ENCODE data around the gene AMPD2.
A peak's percentile ranks its signal among the peaks of the same experiment; 100 is the strongest.

The AMPD2 gene

GRCh38 chr1:109618661-109619575 is 719 bp upstream of the AMPD2 start:
- DNase-seq (ENCODE audit: extremely low spot score): peak; percentile 38
- TF ChIP-seq ZNF384 (IDR thresholded peaks at IDR 0.05): no peak
- no peak for TF ChIP-seq ARNT (IDR thresholded peaks at IDR 0.05)
- no peak for TF ChIP-seq SUZ12 (IDR thresholded peaks at IDR 0.05)
- POLR2A ChIA-PET: interaction anchor here (0.6 to 2.4 kb wide), 6 partner anchors 8 to 73 kb away, joined by 3 to 52 read pairs (median 8); partner anchors contain the start of genes GNAI3 and GSTM2
- CTCF ChIA-PET: interaction anchor here (0.8 to 1.8 kb wide), 4 partner anchors 12 to 73 kb away, joined by 3 to 6 read pairs (median 4); partner anchors contain the start of gene GNAI3

GRCh38 chr1:109620401-109620791 is 759 bp downstream of the AMPD2 start:
- CTCF ChIA-PET: interaction anchor here (0.5 to 1.8 kb wide), 8 partner anchors 10 to 847 kb away, joined by 3 to 6 read pairs (median 3); partner anchors contain the start of gene GNAI3
- POLR2A ChIA-PET: interaction anchor here (0.7 to 2.4 kb wide), 12 partner anchors 10 to 414 kb away, joined by 3 to 52 read pairs (median 3); partner anchors contain the start of genes GNAI3 and STRIP1
- TF ChIP-seq NFRKB (IDR thresholded peaks at IDR 0.05) (no peak), TARDBP (IDR thresholded peaks at IDR 0.05) (no peak), ZNF384 (IDR thresholded peaks at IDR 0.05) (no peak), FOXA1 (IDR thresholded peaks at IDR 0.05) (no peak), CTBP1 (IDR thresholded peaks at IDR 0.05; ENCODE audit: borderline replicate concordance) (no peak), SUZ12 (IDR thresholded peaks at IDR 0.05) (no peak), LEF1 (IDR thresholded peaks at IDR 0.05; ENCODE audit: borderline replicate concordance) (no peak), SP1 (IDR thresholded peaks at IDR 0.05) (no peak)
- DNase-seq (ENCODE audit: extremely low spot score): peak; percentile 53

GRCh38 chr1:109620841-109621286 is 1.2 kb downstream of the AMPD2 start:
- TF ChIP-seq PKNOX1 (IDR thresholded peaks at IDR 0.05): peak; percentile 79
- TF ChIP-seq SUZ12 (IDR thresholded peaks at IDR 0.05): no peak
- TF ChIP-seq HDGF (IDR thresholded peaks at IDR 0.05; ENCODE audit: borderline replicate concordance): 0 out of 2 replicates have a peak, but pooled peaks have one; percentile 30
- TF ChIP-seq TARDBP (IDR thresholded peaks at IDR 0.05): no peak
- TF ChIP-seq LEF1 (IDR thresholded peaks at IDR 0.05; ENCODE audit: borderline replicate concordance): no peak
- TF ChIP-seq ARNT (IDR thresholded peaks at IDR 0.05): no peak
- ChIA-PET CTCF (interaction anchor here (0.6 to 1.8 kb wide), 6 partner anchors 10 to 847 kb away, joined by 3 to 6 read pairs (median 3); partner anchors contain the start of gene GNAI3), POLR2A (interaction anchor here (0.7 to 2.4 kb wide), 9 partner anchors 10 to 414 kb away, joined by 3 to 52 read pairs (median 4); partner anchors contain the start of genes GNAI3 and STRIP1)
- DNase-seq (ENCODE audit: extremely low spot score): peak; percentile 94

GRCh38 chr1:109621379-109622136 is 1.9 kb downstream of the AMPD2 start:
- ChIA-PET POLR2A (no interaction called here), CTCF (no interaction called here)
- DNase-seq (ENCODE audit: extremely low spot score): no peak
- TF ChIP-seq CTBP1 (IDR thresholded peaks at IDR 0.05; ENCODE audit: borderline replicate concordance) (no peak), SP1 (IDR thresholded peaks at IDR 0.05) (no peak), HDGF (IDR thresholded peaks at IDR 0.05; ENCODE audit: borderline replicate concordance) (no peak), ELF4 (IDR thresholded peaks at IDR 0.05) (no peak), L3MBTL2 (conservative IDR thresholded peaks at IDR 0.05) (no peak), FOXM1 (IDR thresholded peaks at IDR 0.05; ENCODE audit: borderline replicate concordance) (no peak), ZNF384 (IDR thresholded peaks at IDR 0.05) (no peak), TARDBP (IDR thresholded peaks at IDR 0.05) (no peak), SUZ12 (IDR thresholded peaks at IDR 0.05) (no peak), LEF1 (IDR thresholded peaks at IDR 0.05; ENCODE audit: borderline replicate concordance) (no peak)

- CTCF ChIA-PET: no interaction called here
- DNase-seq (ENCODE audit: extremely low spot score): no peak
- POLR2A ChIA-PET: interaction anchor here (0.6 to 2.0 kb wide), 2 partner anchors 74 kb away, joined by 3 to 11 read pairs; partner anchors contain the start of gene GNAI3
Observed at GRCh38 chr1:109622137-109622892, 2.7 kb downstream of the AMPD2 start.

More at GRCh38 chr1:109622137-109622892, 2.7 kb downstream of the AMPD2 start:
- TF ChIP-seq FOXM1 (IDR thresholded peaks at IDR 0.05; ENCODE audit: borderline replicate concordance): no peak
- no peak for TF ChIP-seq FOXK2 (IDR thresholded peaks at IDR 0.05)
- no peak for TF ChIP-seq HDGF (IDR thresholded peaks at IDR 0.05; ENCODE audit: borderline replicate concordance)
- TF ChIP-seq LEF1 (IDR thresholded peaks at IDR 0.05; ENCODE audit: borderline replicate concordance): no peak
- no peak for TF ChIP-seq CTBP1 (IDR thresholded peaks at IDR 0.05; ENCODE audit: borderline replicate concordance)
- no peak for TF ChIP-seq NFRKB (IDR thresholded peaks at IDR 0.05)
- TF ChIP-seq ELF4 (IDR thresholded peaks at IDR 0.05): no peak
- TF ChIP-seq SP1 (IDR thresholded peaks at IDR 0.05): no peak
- no peak for TF ChIP-seq PKNOX1 (IDR thresholded peaks at IDR 0.05)
- TF ChIP-seq FOXA1 (IDR thresholded peaks at IDR 0.05): no peak
- no peak for TF ChIP-seq ARNT (IDR thresholded peaks at IDR 0.05)
- TF ChIP-seq TARDBP (IDR thresholded peaks at IDR 0.05): no peak
- no peak for TF ChIP-seq ZNF384 (IDR thresholded peaks at IDR 0.05)
- TF ChIP-seq BHLHE40 (IDR thresholded peaks at IDR 0.05; ENCODE audit: borderline replicate concordance): no peak
- no peak for TF ChIP-seq SUZ12 (IDR thresholded peaks at IDR 0.05)
- no peak for TF ChIP-seq L3MBTL2 (conservative IDR thresholded peaks at IDR 0.05)
